ENCODE results near the gene CGB1. TPM values are rescaled to one million over a fixed set of nuclear protein-coding genes. Genes with fewer than 3 reads are reported as not detected.

Gene CGB1
- total and polyA plus RNA-seq, 9 of the 15 experiments (the other 6 are each of a cell fraction or from before 2014, with no cell fraction given): not detected

GRCh38 chr19:48993175-48994034, 43.3 kb downstream of the CGB1 start, which contains the start of the genes GYS1 and RUVBL2 (continued):
- TF ChIP-seq NFRKB (IDR thresholded peaks at IDR 0.05; ENCODE audit: low read depth): peak; percentile 71
- peak; percentile 79 for TF ChIP-seq SNIP1 (IDR thresholded peaks at IDR 0.05; ENCODE audit: low read depth)
- no peak for TF ChIP-seq SNAPC5 (CRISPR knock-in tag; IDR thresholded peaks at IDR 0.05)
- TF ChIP-seq MAX (CRISPR knock-in tag; IDR thresholded peaks at IDR 0.05): peak; percentile 28; the same call in 1 of the 2 replicates
- no peak for TF ChIP-seq MYNN (IDR thresholded peaks at IDR 0.05)
- no peak for TF ChIP-seq MYNN (CRISPR knock-in tag; IDR thresholded peaks at IDR 0.05)
- TF ChIP-seq HINFP (tag; conservative IDR thresholded peaks at IDR 0.05; ENCODE audit: low read depth): no peak
- TF ChIP-seq NFE2L1 (tag; IDR thresholded peaks at IDR 0.05; ENCODE audit: borderline replicate concordance, low read depth): no peak
- no peak for TF ChIP-seq DNMT1 (IDR thresholded peaks at IDR 0.05)
- no peak for TF ChIP-seq RNF2 (IDR thresholded peaks at IDR 0.05)
- TF ChIP-seq HMBOX1 (IDR thresholded peaks at IDR 0.05): no peak
- no peak for TF ChIP-seq NFXL1 (CRISPR knock-in tag; IDR thresholded peaks at IDR 0.05)
- TF ChIP-seq FOXM1 (IDR thresholded peaks at IDR 0.05; ENCODE audit: low read depth): no peak
- TF ChIP-seq FOXM1 (CRISPR knock-in tag; IDR thresholded peaks at IDR 0.05; ENCODE audit: low read depth): 0 out of 2 replicates have a peak, but pooled peaks have one; percentile 41
- TF ChIP-seq FOXA1 (IDR thresholded peaks at IDR 0.05; ENCODE audit: borderline replicate concordance): no peak
- TF ChIP-seq ZNF512 (tag; IDR thresholded peaks at IDR 0.05): no peak
- TF ChIP-seq ZBTB12 (CRISPR knock-in tag; IDR thresholded peaks at IDR 0.05): peak; percentile 39; the same call in 1 of the 2 replicates
- no peak for TF ChIP-seq XRCC3 (IDR thresholded peaks at IDR 0.05)
- no peak for TF ChIP-seq SAFB2 (IDR thresholded peaks at IDR 0.05; ENCODE audit: borderline replicate concordance, low read depth, low read length, severe bottlenecking)
- TF ChIP-seq KLF10 (CRISPR knock-in tag; IDR thresholded peaks at IDR 0.05): no peak
- peak; percentile 66 for TF ChIP-seq POLR2H (tag; IDR thresholded peaks at IDR 0.05; ENCODE audit: low read depth)
- no peak for TF ChIP-seq ZNF668 (CRISPR knock-in tag; IDR thresholded peaks at IDR 0.05)
- no peak for TF ChIP-seq GABPB2 (CRISPR knock-in tag; conservative IDR thresholded peaks at IDR 0.05)
- no peak for TF ChIP-seq EWSR1 (IDR thresholded peaks at IDR 0.05; ENCODE audit: borderline replicate concordance, low read depth, partially characterized antibody)

All from K562 (cell line).